ENCODE measurements around the gene NELL2. TPM values are rescaled to one million over a fixed set of nuclear protein-coding genes. Genes with fewer than 3 reads are reported as not detected.
A peak's percentile ranks its signal among the peaks of the same experiment; 100 is the strongest.

Gene NELL2
- total RNA-seq, 1 experiment from 2014 or later: 0.21 TPM

DNA sequence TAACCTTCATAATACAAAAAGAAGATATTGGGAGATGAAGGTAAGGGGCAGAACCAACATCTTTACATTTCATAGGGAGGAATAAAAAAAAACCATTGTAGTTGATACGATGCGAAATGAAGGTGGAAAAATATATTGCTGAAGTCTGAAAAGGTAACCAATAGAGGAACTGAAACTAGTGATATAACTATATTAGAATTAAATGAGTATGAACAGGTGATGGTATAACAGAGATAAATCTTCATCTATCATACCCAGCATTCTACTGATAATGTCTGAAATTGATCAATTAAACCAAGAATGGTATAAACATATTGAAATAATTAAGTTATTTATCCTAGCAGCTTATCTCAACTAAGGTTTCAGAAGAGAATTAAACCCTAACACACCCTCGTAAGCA, 332.1 kb downstream of the NELL2 start:
- no peak for DNase-seq (ENCODE audit: low read depth, low spot score)
- in situ Hi-C loops (cut with HindIII; ENCODE audit: low pct_unique_long_range_greater_than_20kb, low sequenced_read_pairs): no loop called here

DNA sequence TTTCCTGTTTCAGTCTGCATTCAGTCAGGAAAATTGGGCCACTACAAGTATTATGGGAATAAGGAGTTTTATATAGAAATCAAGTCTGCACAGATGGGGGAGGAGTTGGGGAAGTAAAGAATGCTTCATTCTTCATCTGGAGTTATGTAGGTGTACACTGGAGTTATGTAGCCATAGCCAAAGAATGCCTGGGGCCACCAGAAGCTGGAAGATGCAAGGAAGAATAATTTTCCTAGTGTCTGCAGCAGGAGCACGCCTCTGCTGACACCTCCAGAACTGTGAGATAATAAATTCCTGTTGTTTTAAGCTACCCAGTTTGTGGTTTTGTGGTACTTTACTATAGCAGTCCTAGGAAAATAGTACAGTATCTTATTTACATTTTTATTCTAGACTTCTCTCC, 333.4 kb downstream of the NELL2 start:
- no peak for DNase-seq (ENCODE audit: low read depth, low spot score)
- in situ Hi-C loops (cut with HindIII; ENCODE audit: low pct_unique_long_range_greater_than_20kb, low sequenced_read_pairs): no loop called here

DNA sequence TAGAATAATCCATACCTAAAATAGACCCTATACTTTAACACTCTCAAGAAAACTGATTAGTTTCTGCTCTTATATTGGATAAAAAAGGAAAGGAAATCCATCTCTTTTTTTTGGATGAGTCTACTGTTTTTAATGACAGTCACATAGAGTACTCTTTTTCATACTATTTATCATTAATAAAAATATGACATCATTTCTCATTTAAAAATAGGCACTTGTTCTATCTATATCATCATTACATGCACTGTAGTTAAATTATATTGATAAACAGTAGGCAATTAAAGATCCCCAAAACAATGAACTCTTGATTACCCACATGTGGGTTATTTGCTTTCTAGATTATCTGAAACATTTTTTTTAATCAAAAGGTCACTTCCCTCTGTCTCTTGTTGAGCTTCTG, 338.8 kb downstream of the NELL2 start:
- in situ Hi-C loops (cut with HindIII; ENCODE audit: low pct_unique_long_range_greater_than_20kb, low sequenced_read_pairs): no loop called here
- DNase-seq (ENCODE audit: low read depth, low spot score): no peak

DNA sequence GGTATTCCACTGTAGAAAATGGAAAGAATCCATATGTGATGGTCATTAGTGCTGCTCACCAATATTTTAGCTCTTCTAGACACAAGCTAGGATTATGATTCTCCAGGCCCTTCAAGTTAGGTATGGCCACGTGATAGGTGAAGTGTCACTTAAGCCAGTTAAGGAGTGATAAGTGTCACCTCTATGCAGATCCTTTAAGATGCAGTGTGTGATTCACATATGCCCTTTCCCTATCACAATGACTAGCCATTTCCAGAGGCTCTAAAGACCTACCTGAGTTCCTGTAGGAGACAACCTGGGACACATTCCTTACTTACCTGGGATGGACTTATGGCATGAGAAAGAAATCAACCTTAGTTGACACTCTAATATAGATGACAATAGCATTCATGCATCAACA, 343.2 kb downstream of the NELL2 start:
- no peak for DNase-seq (ENCODE audit: low read depth, low spot score)
- in situ Hi-C loops (cut with HindIII; ENCODE audit: low pct_unique_long_range_greater_than_20kb, low sequenced_read_pairs): no loop called here

DNA sequence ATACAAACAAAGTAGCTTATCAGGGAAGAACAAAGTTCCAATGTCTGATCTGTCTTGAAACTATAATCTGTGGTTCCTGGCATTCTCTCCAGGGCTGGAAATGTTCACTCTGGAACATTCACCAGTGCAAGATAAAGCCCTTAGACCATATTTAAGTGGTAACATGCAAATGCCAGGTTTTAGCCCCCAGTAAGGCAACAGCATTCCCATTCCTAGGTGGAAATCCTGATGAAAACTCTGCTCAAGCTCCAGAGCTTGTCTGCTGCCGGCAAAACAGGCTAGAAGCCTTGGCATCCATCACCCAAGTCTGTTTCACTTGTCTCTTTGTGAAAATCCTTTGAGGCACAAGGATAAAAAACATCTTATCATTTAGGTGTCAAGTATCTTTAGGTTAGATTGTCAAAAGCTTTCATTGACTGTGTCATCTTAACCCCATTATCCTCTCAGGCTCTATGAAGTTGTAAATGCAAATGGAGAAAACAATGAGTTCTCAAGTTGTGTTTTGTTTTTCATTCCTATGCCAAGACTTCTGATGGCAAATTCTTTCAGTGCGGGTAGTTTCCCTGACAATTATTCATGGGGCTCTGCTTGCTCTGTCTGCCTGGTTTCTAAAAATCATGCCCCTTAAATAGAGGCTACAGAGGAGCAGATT, 344.7 kb downstream of the NELL2 start:
- DNase-seq (ENCODE audit: low read depth, low spot score): no peak
- in situ Hi-C loops (cut with HindIII; ENCODE audit: low pct_unique_long_range_greater_than_20kb, low sequenced_read_pairs): no loop called here

DNA sequence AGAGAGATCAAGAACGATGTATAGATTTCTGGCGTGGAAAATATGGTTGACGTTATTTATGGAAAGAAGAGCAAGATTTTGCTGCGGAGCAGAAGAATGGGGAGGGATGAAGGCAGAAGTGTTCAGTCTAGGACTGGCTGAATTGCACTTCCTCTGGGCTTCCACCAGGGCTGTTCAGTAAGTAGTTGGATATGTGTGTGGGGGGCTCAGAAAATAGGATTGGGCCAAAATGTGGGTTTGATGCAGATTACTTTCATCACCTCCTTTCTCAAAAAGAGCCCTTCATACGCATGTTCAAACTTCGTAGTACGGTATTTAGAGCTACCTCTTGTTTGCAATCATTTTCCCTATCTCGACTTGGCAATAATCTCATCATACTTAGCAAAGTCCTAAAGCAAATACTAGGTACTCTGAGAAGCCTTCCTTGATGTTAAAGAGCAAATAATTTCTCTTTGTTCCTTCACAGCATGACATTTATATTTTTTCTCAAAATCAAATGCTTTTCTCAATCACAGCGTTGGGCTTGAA, 349.4 kb downstream of the NELL2 start:
- in situ Hi-C loops (cut with HindIII; ENCODE audit: low pct_unique_long_range_greater_than_20kb, low sequenced_read_pairs): no loop called here
- DNase-seq (ENCODE audit: low read depth, low spot score): no peak

DNA sequence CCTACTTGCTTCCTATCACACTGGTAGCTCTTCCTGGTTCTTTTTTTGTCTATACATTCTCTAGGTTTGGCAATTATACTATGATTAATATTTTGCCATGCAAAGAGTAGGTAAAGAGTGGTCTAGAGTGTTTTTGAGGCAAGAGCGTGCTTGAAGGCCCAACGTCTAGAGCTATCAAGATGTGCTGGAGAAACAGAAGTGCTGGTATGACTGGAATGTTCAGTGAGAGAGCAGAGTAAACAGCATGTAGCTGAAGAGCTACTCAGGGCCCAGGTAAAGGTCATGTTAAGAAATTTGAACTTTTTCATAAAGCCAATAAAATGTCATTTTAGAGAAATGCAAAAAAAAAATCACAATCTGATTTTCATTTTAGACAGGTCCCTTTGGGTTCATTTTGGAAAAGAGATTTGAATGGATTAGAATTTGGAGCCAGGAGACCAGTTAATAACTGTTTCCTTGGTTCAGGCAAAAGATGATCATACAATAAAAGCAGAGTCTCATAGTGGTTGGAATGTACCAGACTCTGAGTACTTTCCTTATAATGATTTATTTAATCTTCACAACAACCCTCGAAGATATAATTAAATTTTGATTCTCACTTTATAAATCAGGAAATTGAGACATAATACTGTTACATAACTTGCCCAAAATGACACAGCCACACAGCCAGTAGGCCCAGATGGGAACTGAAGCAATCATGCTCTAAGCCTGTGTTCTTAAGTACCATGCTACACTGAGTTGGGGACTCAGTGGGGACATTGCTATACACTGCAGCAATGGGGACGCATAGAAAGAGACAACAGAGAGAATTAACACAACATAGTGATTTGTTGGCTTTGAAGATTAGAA, 350.1 kb downstream of the NELL2 start:
- DNase-seq (ENCODE audit: low read depth, low spot score): no peak
- in situ Hi-C loops (cut with HindIII; ENCODE audit: low pct_unique_long_range_greater_than_20kb, low sequenced_read_pairs): no loop called here

DNA sequence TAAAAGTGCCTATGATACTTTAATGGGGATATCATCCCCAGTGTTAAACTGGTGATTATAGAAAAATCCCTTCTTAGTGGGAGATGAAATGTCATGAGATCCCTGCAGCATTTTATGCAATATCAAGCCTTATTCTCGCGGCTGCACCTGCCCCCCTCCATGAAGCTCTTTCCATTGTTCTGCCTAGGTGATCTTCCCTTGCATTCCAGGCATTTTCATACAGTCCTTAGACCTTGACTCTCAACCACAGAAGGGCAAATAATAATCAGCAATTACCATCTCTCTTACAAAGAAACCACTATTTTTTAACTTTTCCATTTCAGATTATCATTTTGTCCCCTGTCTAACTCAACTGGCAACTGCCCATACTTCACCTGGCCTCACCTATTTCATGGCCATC, 352.3 kb downstream of the NELL2 start:
- in situ Hi-C loops (cut with HindIII; ENCODE audit: low pct_unique_long_range_greater_than_20kb, low sequenced_read_pairs): no loop called here
- DNase-seq (ENCODE audit: low read depth, low spot score): no peak

DNA sequence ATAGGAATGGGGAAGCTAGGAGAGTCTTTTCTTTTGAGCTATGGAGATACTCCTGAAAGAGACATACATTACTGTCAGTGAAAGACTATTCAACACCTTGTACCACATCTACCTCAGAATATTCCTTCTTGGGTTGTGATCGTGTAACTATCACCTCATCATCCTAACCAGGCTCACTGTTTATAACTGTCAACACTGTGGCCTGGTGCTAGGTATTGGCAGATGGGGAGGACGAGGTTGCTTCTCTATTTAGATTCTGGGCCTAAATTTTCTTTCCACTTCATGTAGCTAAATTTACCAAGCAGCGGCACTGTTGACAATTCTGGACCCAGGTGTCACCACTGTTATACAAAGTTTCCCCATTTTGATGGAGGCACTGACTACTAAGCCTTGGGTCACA, 354.4 kb downstream of the NELL2 start:
- DNase-seq (ENCODE audit: low read depth, low spot score): no peak
- in situ Hi-C loops (cut with HindIII; ENCODE audit: low pct_unique_long_range_greater_than_20kb, low sequenced_read_pairs): no loop called here

DNA sequence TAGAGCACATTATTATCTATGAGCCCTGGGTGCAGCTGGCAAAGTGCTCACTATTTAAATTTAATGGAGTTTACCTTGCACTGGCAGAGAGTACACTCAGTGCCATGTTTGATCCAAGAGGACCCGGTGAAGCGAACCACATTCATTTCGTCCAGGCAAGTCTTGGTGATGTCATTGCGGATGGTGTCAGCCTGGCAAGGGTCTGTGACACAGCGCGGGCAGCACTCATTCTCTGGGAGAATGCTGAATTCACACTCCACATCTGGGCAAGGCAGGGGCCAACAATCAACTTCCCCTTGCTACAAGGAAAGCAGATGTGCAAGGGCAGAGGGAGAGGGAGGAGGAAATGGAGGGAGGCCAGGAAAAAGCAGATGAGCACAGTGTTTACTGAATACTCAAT, 356.2 kb downstream of the NELL2 start:
- no peak for DNase-seq (ENCODE audit: low read depth, low spot score)
- in situ Hi-C loops (cut with HindIII; ENCODE audit: low pct_unique_long_range_greater_than_20kb, low sequenced_read_pairs): no loop called here

DNA sequence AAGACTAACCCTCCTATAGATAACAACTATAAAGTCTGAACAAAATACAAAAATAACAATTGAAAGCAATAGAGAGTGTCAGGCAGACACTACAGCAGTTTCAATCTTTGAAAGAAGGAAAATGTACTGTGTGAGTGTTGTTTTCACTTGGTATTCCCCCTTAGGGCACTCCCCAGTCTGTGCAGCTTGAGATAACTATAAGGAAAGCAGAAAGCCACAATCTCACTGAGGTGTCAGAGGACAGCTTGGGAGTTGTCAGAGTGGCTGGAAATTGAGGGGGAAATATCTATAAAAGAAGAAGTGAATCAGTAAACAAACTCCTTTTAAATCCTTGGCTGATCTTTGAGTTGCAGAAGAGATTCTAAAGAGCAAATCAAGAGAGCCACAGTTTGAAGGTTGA, 364.8 kb downstream of the NELL2 start:
- DNase-seq (ENCODE audit: low read depth, low spot score): no peak
- in situ Hi-C loops (cut with HindIII; ENCODE audit: low pct_unique_long_range_greater_than_20kb, low sequenced_read_pairs): no loop called here

DNA sequence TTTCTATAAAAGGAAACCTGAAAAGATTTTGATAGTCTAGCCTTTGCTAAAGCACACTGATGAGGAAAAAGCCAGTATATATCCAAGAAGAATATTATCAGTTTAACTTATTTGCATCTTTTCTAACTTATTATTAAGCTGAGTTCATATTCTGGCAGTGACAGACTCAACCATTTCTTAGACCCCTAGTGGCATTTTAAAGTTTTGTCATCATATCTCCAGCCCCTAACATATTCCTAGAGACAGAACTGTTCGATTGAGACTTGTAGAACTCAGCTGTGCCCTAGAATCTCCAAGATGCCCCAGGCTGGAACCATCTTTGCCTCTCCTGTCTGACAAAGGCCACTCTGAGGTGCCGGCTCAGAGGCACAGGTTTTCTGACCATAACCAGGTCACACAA, 365.6 kb downstream of the NELL2 start:
- in situ Hi-C loops (cut with HindIII; ENCODE audit: low pct_unique_long_range_greater_than_20kb, low sequenced_read_pairs): no loop called here

DNA sequence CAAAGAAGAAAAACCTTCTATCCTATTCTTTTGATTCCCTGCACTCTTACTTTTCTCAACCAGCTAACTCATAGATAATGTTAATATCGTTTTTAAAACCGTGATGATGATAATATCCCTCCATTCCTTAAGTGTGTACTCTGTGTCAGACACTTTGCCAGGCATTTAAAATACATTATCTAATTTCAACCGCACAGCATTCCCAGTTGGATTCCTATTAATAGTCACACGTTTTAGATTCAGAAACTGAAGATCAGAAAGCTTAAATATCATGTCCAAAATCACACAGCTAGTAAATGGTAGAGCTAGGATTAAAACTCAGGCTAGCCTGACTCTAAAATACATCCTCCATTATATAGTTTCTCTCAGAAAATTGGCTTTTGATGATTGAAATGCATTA, 366.0 kb downstream of the NELL2 start:
- no peak for DNase-seq (ENCODE audit: low read depth, low spot score)
- in situ Hi-C loops (cut with HindIII; ENCODE audit: low pct_unique_long_range_greater_than_20kb, low sequenced_read_pairs): no loop called here

More for the DNA sequence above, 365.6 kb downstream of the NELL2 start:
- peak; percentile 9 for DNase-seq (ENCODE audit: low read depth, low spot score)

DNA sequence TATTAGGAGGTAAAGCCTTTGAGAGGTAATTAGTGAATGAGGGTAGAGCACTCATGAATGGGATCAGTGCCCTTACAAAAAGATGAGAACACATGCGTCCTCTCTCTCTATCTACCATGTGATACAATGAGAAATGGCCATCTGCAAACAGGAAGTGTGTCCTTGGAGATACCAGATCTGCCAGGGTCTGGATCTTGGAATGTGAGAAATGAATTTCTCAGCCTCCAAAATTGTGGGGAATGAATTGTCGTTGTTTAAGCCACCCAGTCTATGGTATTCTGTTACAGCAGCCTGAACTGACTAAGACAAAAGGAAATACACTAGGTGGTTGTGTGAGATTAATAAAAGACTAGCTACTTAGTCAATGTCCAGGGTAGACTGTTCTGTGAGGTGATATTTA, 366.6 kb downstream of the NELL2 start:
- no peak for DNase-seq (ENCODE audit: low read depth, low spot score)
- in situ Hi-C loops (cut with HindIII; ENCODE audit: low pct_unique_long_range_greater_than_20kb, low sequenced_read_pairs): no loop called here

DNA sequence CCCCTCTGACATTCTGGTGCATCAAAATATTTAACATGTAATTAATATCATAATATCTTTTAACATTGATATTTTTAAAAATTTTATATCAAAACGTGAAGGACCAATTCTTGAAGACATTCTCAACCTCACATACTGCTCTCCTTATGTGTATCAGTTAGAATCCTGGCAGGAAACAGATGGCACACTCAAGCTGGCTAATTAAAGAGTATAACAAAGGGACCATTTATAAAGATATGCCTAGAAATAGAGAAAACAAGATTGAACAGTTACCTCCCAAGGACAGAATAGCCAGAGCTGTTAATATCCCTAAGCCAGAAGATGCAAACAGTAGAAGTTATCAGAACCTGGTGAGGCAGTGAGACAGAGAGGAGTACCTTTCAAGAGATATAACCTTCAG, 368.7 kb downstream of the NELL2 start:
- peak; percentile 26 for DNase-seq (ENCODE audit: low read depth, low spot score)
- in situ Hi-C loops (cut with HindIII; ENCODE audit: low pct_unique_long_range_greater_than_20kb, low sequenced_read_pairs): no loop called here

DNA sequence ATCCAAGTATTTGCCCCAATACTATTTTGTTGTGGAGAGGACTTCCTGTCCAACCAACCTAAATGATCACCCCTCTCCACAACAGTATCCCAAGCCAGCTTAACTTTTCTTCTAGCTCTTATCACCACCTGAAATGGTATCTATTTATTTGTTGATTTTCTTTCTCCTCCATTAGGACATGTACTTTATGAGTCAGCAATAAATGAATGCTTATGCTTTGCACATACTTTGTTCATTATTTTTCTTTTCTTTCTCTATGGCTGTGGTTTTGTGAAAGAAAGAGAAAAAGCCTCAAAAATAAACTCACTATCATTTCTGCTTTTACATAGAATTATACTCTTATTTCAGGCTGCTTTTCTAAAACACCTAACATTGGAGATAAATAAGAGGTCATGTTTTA, 371.3 kb downstream of the NELL2 start:
- DNase-seq (ENCODE audit: low read depth, low spot score): no peak
- in situ Hi-C loops (cut with HindIII; ENCODE audit: low pct_unique_long_range_greater_than_20kb, low sequenced_read_pairs): no loop called here

DNA sequence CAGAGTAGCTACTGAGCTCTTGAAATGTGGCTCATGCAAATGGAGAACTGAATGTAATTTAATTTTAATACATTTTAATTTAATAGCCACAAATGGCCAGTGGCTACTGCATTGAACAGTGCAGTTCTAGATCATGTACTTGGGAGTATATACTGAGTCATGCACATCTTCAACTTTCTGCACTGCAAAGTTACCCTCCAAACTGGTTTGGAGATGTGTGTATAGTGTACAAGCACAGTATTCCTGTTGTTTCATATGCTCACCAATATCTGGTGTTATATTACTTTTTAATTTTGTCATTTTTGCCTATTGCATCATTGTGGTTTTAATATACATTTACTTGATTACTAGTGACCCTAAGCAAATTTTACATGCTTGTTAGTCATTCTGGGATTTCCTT, 372.8 kb downstream of the NELL2 start:
- in situ Hi-C loops (cut with HindIII; ENCODE audit: low pct_unique_long_range_greater_than_20kb, low sequenced_read_pairs): no loop called here
- DNase-seq (ENCODE audit: low read depth, low spot score): no peak

DNA sequence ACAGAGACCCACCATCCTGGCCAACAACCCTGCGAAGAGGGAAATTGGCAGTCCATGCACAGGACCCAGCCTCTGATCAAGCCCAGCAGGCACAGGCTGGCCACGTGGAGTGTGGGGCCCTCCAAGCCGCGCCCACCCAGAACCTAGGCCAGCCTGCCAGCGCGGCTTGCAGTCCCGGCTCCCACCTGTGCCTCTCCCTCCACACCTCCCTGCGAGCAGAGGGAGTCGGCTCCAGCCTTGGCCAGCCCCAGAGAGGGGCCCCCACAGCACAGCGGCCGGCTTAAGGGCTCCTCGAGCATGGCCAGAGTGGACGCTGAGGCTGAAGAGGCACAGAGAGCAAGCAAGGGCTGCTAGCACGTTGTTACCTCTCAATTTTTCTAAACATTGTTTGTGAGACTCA, 373.4 kb downstream of the NELL2 start:
- in situ Hi-C loops (cut with HindIII; ENCODE audit: low pct_unique_long_range_greater_than_20kb, low sequenced_read_pairs): no loop called here
- no peak for DNase-seq (ENCODE audit: low read depth, low spot score)

DNA sequence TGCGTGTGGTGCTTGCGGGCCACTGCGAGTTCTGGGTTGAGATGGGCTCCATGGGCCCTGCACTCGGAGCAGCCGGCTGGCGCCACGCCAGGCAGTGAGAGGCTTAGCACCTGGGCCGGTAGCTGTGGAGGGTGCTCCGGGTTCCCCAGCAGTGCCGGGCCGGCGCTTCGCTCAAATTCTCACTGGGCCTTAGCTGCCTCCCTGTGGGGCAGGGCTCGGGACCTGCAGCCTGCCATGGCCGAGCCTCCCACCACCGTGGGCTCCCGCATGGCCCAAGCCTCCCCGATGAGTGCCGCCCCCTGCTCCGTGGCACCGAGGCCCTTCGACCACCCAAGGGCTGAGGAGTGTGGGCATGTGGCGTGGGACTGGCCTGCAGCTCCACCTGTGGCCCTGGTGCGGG, 375.7 kb downstream of the NELL2 start:
- in situ Hi-C loops (cut with HindIII; ENCODE audit: low pct_unique_long_range_greater_than_20kb, low sequenced_read_pairs): no loop called here
- no peak for DNase-seq (ENCODE audit: low read depth, low spot score)
